ENCODE measurements around the gene KRTAP2-3. TPM values are rescaled to one million over a fixed set of nuclear protein-coding genes. Genes with fewer than 3 reads are reported as not detected.
"Not testable (repeated sequence)": the region's sequence is repeated elsewhere in the genome, so short reads cannot be mapped to it uniquely, and the experiment has no call there.

The KRTAP2-3 gene
- total RNA-seq, 1 experiment from 2014 or later, result not detected

GRCh38 chr17:41067281-41067680, 7.4 kb upstream of the KRTAP2-3 start:
- peak; percentile 86 for DNase-seq (ENCODE audit: low read depth)

GRCh38 chr17:41065829-41066624, 6.1 kb upstream of the KRTAP2-3 start, which contains the start of gene KRTAP2-4:
KRTAP2-4 (minus strand) TSS chr17:41065879; CDS start chr17:41065845, 34 bp downstream.
- peak; percentile 96 for DNase-seq (ENCODE audit: low read depth)

GRCh38 chr17:41065016-41065689, 5.2 kb upstream of the KRTAP2-3 start:
- DNase-seq (ENCODE audit: low read depth), result not testable (repeated sequence)

- no peak for DNase-seq (ENCODE audit: low read depth)
Observed at GRCh38 chr17:41064301-41064700, 4.4 kb upstream of the KRTAP2-3 start.

- DNase-seq (ENCODE audit: low read depth), result no peak
Observed at GRCh38 chr17:41063449-41063848, 3.5 kb upstream of the KRTAP2-3 start.

- DNase-seq (ENCODE audit: low read depth), result peak; percentile 88
Observed at GRCh38 chr17:41061964-41062363, 2.0 kb upstream of the KRTAP2-3 start.

- peak; percentile 81 for DNase-seq (ENCODE audit: low read depth)
Observed at GRCh38 chr17:41059276-41060051, 450 bp downstream of the KRTAP2-3 start.

- DNase-seq (ENCODE audit: low read depth), result no peak
Observed at GRCh38 chr17:41058741-41059140, 1.2 kb downstream of the KRTAP2-3 start.

GRCh38 chr17:41057547-41057946, 2.4 kb downstream of the KRTAP2-3 start:
- no peak for DNase-seq (ENCODE audit: low read depth)

- DNase-seq (ENCODE audit: low read depth), result not testable (repeated sequence)
Observed at GRCh38 chr17:41055130-41055529, 4.8 kb downstream of the KRTAP2-3 start, which contains the start of gene KRTAP2-2. KRTAP2-2 (minus strand) TSS chr17:41055230; CDS start chr17:41055211, 19 bp downstream.

- DNase-seq (ENCODE audit: low read depth), result not testable (repeated sequence)
Observed at GRCh38 chr17:41054556-41054955, 5.4 kb downstream of the KRTAP2-3 start.

GRCh38 chr17:41054025-41054424, 5.9 kb downstream of the KRTAP2-3 start:
- no peak for DNase-seq (ENCODE audit: low read depth)

- DNase-seq (ENCODE audit: low read depth), result peak; percentile 66
Observed at GRCh38 chr17:41052566-41052965, 7.3 kb downstream of the KRTAP2-3 start.

GRCh38 chr17:41049110-41049509, 10.8 kb downstream of the KRTAP2-3 start:
- peak; percentile 90 for DNase-seq (ENCODE audit: low read depth)

GRCh38 chr17:41048441-41048840, 11.5 kb downstream of the KRTAP2-3 start:
- peak; percentile 92 for DNase-seq (ENCODE audit: low read depth)

- DNase-seq (ENCODE audit: low read depth), result not testable (repeated sequence)
Observed at GRCh38 chr17:41046735-41047465, 13.0 kb downstream of the KRTAP2-3 start, which contains the start of gene KRTAP2-1. KRTAP2-1 (minus strand) TSS chr17:41047316; CDS start chr17:41047267, 49 bp downstream.

GRCh38 chr17:41042953-41043352, 17.0 kb downstream of the KRTAP2-3 start:
- DNase-seq (ENCODE audit: low read depth), result no peak

- peak; percentile 18 for DNase-seq (ENCODE audit: low read depth)
Observed at GRCh38 chr17:41040783-41041571, 18.9 kb downstream of the KRTAP2-3 start, which contains the start of gene KRTAP1-1. KRTAP1-1 (minus strand) TSS chr17:41041450; CDS start chr17:41041397, 53 bp downstream.

- no peak for DNase-seq (ENCODE audit: low read depth)
Observed at GRCh38 chr17:41037853-41038350, 22.0 kb downstream of the KRTAP2-3 start.
